Measurements from ENCODE around the gene MOV10L1. TPM values are rescaled to one million over a fixed set of nuclear protein-coding genes. Genes with fewer than 3 reads are reported as not detected.

Gene MOV10L1
- total and polyA plus RNA-seq, 10 donors = 0.10 to 0.37 (median 0.15) TPM; not detected in 7

DNA sequence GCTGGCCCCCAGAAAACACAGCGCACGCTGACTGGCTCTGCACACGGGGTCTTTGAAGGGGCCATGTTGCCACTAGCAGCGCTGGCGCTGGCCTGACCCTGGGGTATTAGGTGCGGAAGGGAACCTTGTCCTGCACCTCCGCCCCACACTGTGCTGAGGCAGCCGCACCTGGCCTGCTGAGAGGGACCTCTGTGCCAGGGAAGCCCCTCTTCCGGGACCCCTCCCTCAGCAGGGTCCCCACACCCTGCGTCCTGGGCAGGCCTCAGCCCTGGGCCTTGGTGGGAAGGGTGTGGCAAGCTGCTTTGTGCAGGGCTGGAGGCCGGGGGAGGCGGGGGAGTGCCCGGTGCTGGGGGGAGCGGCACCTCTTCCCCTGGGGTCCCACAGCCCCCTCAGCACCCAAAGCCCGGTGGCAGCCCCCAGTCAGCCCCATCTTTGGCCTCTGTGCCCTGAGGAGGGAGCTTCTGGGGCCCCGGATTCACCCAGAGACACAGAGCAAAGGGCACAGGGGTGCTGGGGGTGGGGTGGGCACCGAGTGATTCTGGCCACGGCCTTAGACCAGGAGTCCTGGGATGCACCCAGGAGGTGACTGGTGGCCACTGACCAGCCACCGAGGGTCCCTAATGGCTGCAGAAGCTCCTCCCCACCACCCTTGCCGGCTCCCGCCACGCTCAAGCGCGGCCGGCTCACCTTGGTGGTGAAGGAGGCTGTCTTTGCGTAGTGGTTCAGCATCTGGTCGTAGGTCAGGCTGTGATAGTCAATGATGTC is 43.1 kb upstream of the MOV10L1 start:
- Histone ChIP-seq H3K27ac (no peak overlapping the region), H3K9me3 (no peaks in the 10 kb centered on the region), H3K4me3 (no peak overlapping the region), H3K27me3 (replicated peaks in 1 of 7) (peaks cover 0 to 72% (median 22%) of the 10 kb centered on the region in 7 donors), H3K4me1 (peaks cover 0 to 11% (median 0%) of the 10 kb centered on the region in 6 donors), H3K36me3 (no peaks in the 10 kb centered on the region)
- intact Hi-C loops (cut with DNase I; ENCODE audit: low total_unique reads) = no loop called here
- no peak for TF ChIP-seq POLR2AphosphoS5 (IDR thresholded peaks at IDR 0.05)
- WGBS, 5 donors = 85 to 93% (median 86%) methylated on average over 16 to 27 of the region's 27 CpGs
- DNase-seq = no peak

GRCh38 chr22:50047346-50047745 is 42.5 kb upstream of the MOV10L1 start:
- intact Hi-C loops (cut with DNase I; ENCODE audit: low total_unique reads) = no loop called here
- Histone ChIP-seq H3K27me3 (replicated peaks in 1 of 7) (peaks cover 0 to 68% (median 22%) of the 10 kb centered on the region in 7 donors), H3K4me3 (no peak overlapping the region), H3K36me3 (no peaks in the 10 kb centered on the region), H3K4me1 (peaks cover 0 to 11% (median 0%) of the 10 kb centered on the region in 6 donors), H3K27ac (no peak overlapping the region), H3K9me3 (peaks cover 0 to 7% (median 0%) of the 10 kb centered on the region in 8 donors)
- TF ChIP-seq POLR2AphosphoS5 (IDR thresholded peaks at IDR 0.05) (no peak), POLR2A (IDR thresholded peaks at IDR 0.05) (no peak)
- TF ChIP-seq, protein P1, sequence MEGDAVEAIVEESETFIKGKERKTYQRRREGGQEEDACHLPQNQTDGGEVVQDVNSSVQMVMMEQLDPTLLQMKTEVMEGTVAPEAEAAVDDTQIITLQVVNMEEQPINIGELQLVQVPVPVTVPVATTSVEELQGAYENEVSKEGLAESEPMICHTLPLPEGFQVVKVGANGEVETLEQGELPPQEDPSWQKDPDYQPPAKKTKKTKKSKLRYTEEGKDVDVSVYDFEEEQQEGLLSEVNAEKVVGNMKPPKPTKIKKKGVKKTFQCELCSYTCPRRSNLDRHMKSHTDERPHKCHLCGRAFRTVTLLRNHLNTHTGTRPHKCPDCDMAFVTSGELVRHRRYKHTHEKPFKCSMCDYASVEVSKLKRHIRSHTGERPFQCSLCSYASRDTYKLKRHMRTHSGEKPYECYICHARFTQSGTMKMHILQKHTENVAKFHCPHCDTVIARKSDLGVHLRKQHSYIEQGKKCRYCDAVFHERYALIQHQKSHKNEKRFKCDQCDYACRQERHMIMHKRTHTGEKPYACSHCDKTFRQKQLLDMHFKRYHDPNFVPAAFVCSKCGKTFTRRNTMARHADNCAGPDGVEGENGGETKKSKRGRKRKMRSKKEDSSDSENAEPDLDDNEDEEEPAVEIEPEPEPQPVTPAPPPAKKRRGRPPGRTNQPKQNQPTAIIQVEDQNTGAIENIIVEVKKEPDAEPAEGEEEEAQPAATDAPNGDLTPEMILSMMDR (IDR thresholded peaks at IDR 0.05 in 8 of 11, conservative IDR thresholded peaks at IDR 0.05 in 3 of 11) = no peak
- 87 to 93% (median 91%) methylated on average over 12 to 16 of the region's 16 CpGs for whole genome bisulfite sequencing, 5 donors
- no peak for DNase-seq

GRCh38 chr22:50048061-50048765 is 41.6 kb upstream of the MOV10L1 start:
- no peaks in the 10 kb centered on the region for H3K36me3 ChIP-seq
- H3K27me3 ChIP-seq (replicated peaks in 1 of 7) = peaks cover 0 to 62% (median 22%) of the 10 kb centered on the region in 7 donors
- H3K4me1 ChIP-seq = peaks cover 0 to 11% (median 0%) of the 10 kb centered on the region in 6 donors
- TF ChIP-seq POLR2A (IDR thresholded peaks at IDR 0.05) (no peak), POLR2AphosphoS5 (IDR thresholded peaks at IDR 0.05) (no peak)
- TF ChIP-seq, protein P1 (IDR thresholded peaks at IDR 0.05 in 8 of 11, conservative IDR thresholded peaks at IDR 0.05 in 3 of 11) = no peak
- no peak for DNase-seq
- H3K9me3 ChIP-seq = peaks cover 0 to 15% (median 7%) of the 10 kb centered on the region in 8 donors
- 80 to 88% (median 83%) methylated on average over 10 to 12 of the region's 12 CpGs for WGBS, 5 donors
- no peak overlapping the region for H3K27ac ChIP-seq
- H3K4me3 ChIP-seq = no peak overlapping the region
- intact Hi-C loops (cut with DNase I; ENCODE audit: low total_unique reads) = no loop called here

DNA sequence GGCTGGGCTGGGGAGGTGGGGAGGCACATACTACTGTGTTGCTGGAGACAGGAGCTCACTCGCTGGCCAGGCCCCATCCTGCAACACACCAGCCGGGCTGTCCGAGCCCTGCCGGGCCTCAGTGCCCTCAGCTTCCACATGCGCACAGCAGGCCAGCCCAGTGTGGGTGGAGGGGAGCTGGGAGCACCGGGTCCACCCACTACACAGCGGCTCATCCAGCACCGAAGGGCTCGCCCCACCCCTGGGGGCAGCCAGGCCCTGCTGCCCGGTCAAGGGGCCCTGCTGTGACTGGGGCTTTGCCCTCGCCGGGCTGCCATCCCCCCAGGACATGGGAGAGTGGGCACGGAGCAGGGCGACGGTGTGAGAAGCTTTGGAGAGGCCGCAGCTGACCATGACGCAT is 41.0 kb upstream of the MOV10L1 start:
- no peak for DNase-seq
- H3K9me3 ChIP-seq = peaks cover 0 to 22% (median 12%) of the 10 kb centered on the region in 8 donors
- H3K4me3 ChIP-seq = no peak overlapping the region
- 84 to 92% (median 86%) methylated on average over 17 of the region's 17 CpGs for WGBS, 5 donors
- H3K36me3 ChIP-seq = no peaks in the 10 kb centered on the region
- H3K27me3 ChIP-seq (replicated peaks in 1 of 7) = peaks cover 0 to 59% (median 22%) of the 10 kb centered on the region in 7 donors
- TF ChIP-seq POLR2A (IDR thresholded peaks at IDR 0.05) (no peak), POLR2AphosphoS5 (IDR thresholded peaks at IDR 0.05) (no peak)
- TF ChIP-seq, protein P1 (IDR thresholded peaks at IDR 0.05 in 8 of 11, conservative IDR thresholded peaks at IDR 0.05 in 3 of 11) = no peak
- peaks cover 0 to 11% (median 0%) of the 10 kb centered on the region in 6 donors for H3K4me1 ChIP-seq
- H3K27ac ChIP-seq = no peak overlapping the region
- intact Hi-C loops (cut with DNase I; ENCODE audit: low total_unique reads) = no loop called here

Measured in spleen (tissue), 11 donors.